Kidney (tissue), 14 donors: ENCODE measurements around the gene HPCAL1. TPM values are rescaled to one million over a fixed set of nuclear protein-coding genes. Genes with fewer than 3 reads are reported as not detected.

Experiments
- DNase-seq, 5 donors: peaks; one replicate each; pipeline ENCODE4 v3.0.0-alpha.2; 2013 to 2020
- FAIRE-seq: peaks from 2 replicates; lab custom pipeline; 2012; peaks lifted over from hg19 to GRCh38; lab: Jason Lieb, UNC
- H3K27ac ChIP-seq, 2 donors: one replicate each; pipeline ENCODE4 v1.7.0; 2013; ENCODE audit warnings: low read depth in 2 of 2, low read length in 2 of 2, inconsistent platforms in 1 of 2
- H3K27me3 ChIP-seq: one replicate; pipeline ENCODE4 v1.7.1; 2013; ENCODE audit warnings: low read length, inconsistent platforms; ENCODE audit not compliant: control insufficient read depth, insufficient read depth
- H3K36me3 ChIP-seq, 3 donors: one replicate each; pipeline versions ENCODE4 v1.7.0 to v1.7.1; 2013; ENCODE audit warnings: low read length in 3 of 3, control low read depth in 1 of 3, inconsistent platforms in 1 of 3; ENCODE audit not compliant: insufficient read depth in 3 of 3, control insufficient read depth in 2 of 3
- H3K4me1 ChIP-seq, 3 donors: one replicate each; pipeline versions ENCODE4 v1.7.0 to v1.7.1; 2013; ENCODE audit warnings: low read length in 3 of 3, inconsistent platforms in 1 of 3, low read depth in 1 of 3; ENCODE audit not compliant: control insufficient read depth in 2 of 3, insufficient read depth in 2 of 3
- H3K4me3 ChIP-seq, 3 donors: one replicate each; pipeline versions ENCODE4 v1.7.0 to v1.8.1; 2013; ENCODE audit warnings: low read length in 3 of 3, control low read depth in 1 of 3, inconsistent platforms in 1 of 3
- H3K9ac ChIP-seq, 3 donors: one replicate each; pipeline versions ENCODE4 v1.7.0 to v1.7.1; 2013; ENCODE audit warnings: low read length in 3 of 3, control low read depth in 1 of 3, inconsistent platforms in 1 of 3
- H3K9me3 ChIP-seq, 3 donors: one replicate each; pipeline versions ENCODE4 v1.7.0 to v1.7.1; 2013; ENCODE audit warnings: low read length in 3 of 3, control low read depth in 1 of 3, inconsistent platforms in 1 of 3; ENCODE audit not compliant: control insufficient read depth in 2 of 3, insufficient read depth in 1 of 3
- CTCF ChIP-seq: IDR thresholded peaks from 3 replicates; pipeline ENCODE4 v1.5.1; 2012; ENCODE audit warnings: mild to moderate bottlenecking, moderate library complexity, borderline replicate concordance; ENCODE audit not compliant: insufficient read depth; ENCODE audit errors: extremely low read depth
- intact Hi-C: fragments of 100-400 bp; cut with DNase I; formaldehyde crosslinking; loops from one replicate; pipeline ENCODE4 v1.11.1; 2022
- polyA plus RNA-seq: library from polyadenylated mRNA; stranded (reverse); fragments of 350-450 nt; fragmentation: Illumina TruSeq; extraction: RNeasy Lipid Tissue Mini Kit (QIAGEN cat#74804); gene quantifications from one replicate; pipeline ENCODE4 v1.2.3, GENCODE V29; 2014; ENCODE audit warnings: low read depth, low replicate concordance; ENCODE audit not compliant: insufficient read depth
- total RNA-seq: library from RNA; stranded (reverse); fragmentation: NEBNext Ultra II Directional; extraction: Animal tissue kit (Norgen Biotek cat#: 25700); gene quantifications from one replicate; pipeline ENCODE4 v1.2.1, GENCODE V29; 2021
- donor health status: control.
- donor health status: control.
- donor health status: control.
- donor health status: control.
- donor health status: control.
- donor health status: DM: yes; HTN: yes; CAD: no.
- donor health status: Normal renal cell carcinoma (clear cell type).

HPCAL1 gene
- total and polyA plus RNA-seq, 2 donors from 2014 or later = 47.3 to 121 TPM

- DNase-seq (no peak), FAIRE-seq (no peak)
- no peak overlapping the region for H3K4me3 ChIP-seq
- no peak overlapping the region for H3K9ac ChIP-seq
- no peaks in the 10 kb centered on the region for H3K36me3 ChIP-seq
- H3K27me3 ChIP-seq = no peaks in the 10 kb centered on the region
- H3K9me3 ChIP-seq = no peaks in the 10 kb centered on the region
- H3K27ac ChIP-seq = no peak overlapping the region
- intact Hi-C loops = no loop called here
- no peak for TF ChIP-seq CTCF
- H3K4me1 ChIP-seq = peaks cover 0 to 10% (median 9%) of the 10 kb centered on the region in 3 donors
Observed at GRCh38 chr2:10414591-10414990, 111.9 kb downstream of the HPCAL1 start.

GRCh38 chr2:10415048-10415447 lies 112.3 kb downstream of the HPCAL1 start:
- H3K36me3 ChIP-seq = no peaks in the 10 kb centered on the region
- H3K4me1 ChIP-seq = peaks cover 0 to 10% (median 9%) of the 10 kb centered on the region in 3 donors
- TF ChIP-seq CTCF = no peak
- no peaks in the 10 kb centered on the region for H3K9me3 ChIP-seq
- intact Hi-C loops = no loop called here
- DNase-seq (no peak), FAIRE-seq (no peak)
- no peak overlapping the region for H3K4me3 ChIP-seq
- no peaks in the 10 kb centered on the region for H3K27me3 ChIP-seq
- no peak overlapping the region for H3K9ac ChIP-seq
- H3K27ac ChIP-seq = no peak overlapping the region

GRCh38 chr2:10415640-10416039 lies 112.9 kb downstream of the HPCAL1 start:
- Histone ChIP-seq H3K36me3 (peaks cover 0 to 3% (median 2%) of the 10 kb centered on the region in 3 donors), H3K4me3 (no peak overlapping the region), H3K27ac (no peak overlapping the region), H3K27me3 (no peaks in the 10 kb centered on the region), H3K9me3 (no peaks in the 10 kb centered on the region), H3K4me1 (peaks cover 0 to 10% (median 9%) of the 10 kb centered on the region in 3 donors), H3K9ac (no peak overlapping the region)
- no peak for DNase-seq
- FAIRE-seq = no peak
- intact Hi-C loops = no loop called here
- no peak for TF ChIP-seq CTCF
